Measurements from ENCODE around the gene CRY1. TPM values are rescaled to one million over a fixed set of nuclear protein-coding genes. Genes with fewer than 3 reads are reported as not detected.

Gene CRY1
- total RNA-seq, 1 donor from 2014 or later, result 21.2 TPM

- H3K36me3 Mint-ChIP-seq (ENCODE audit: low read depth), result peaks cover 1% of the 10 kb centered on the region
- H3K4me1 Mint-ChIP-seq (ENCODE audit: low read depth), result no peaks in the 10 kb centered on the region
- TF ChIP-seq CTCF (IDR thresholded peaks at IDR 0.05), result no peak
- H3K9me3 Mint-ChIP-seq (ENCODE audit: low read depth), result peaks cover 4% of the 10 kb centered on the region
- H3K27me3 Mint-ChIP-seq (ENCODE audit: low read depth), result no peaks in the 10 kb centered on the region
- H3K27ac Mint-ChIP-seq (ENCODE audit: unreplicated experiment), result no peak overlapping the region
- H3K4me3 Mint-ChIP-seq (ENCODE audit: unreplicated experiment), result no peak overlapping the region
- DNase-seq (ENCODE audit: low spot score), result no peak
Observed at GRCh38 chr12:107066691-107067090, 26.7 kb downstream of the CRY1 start.

DNA sequence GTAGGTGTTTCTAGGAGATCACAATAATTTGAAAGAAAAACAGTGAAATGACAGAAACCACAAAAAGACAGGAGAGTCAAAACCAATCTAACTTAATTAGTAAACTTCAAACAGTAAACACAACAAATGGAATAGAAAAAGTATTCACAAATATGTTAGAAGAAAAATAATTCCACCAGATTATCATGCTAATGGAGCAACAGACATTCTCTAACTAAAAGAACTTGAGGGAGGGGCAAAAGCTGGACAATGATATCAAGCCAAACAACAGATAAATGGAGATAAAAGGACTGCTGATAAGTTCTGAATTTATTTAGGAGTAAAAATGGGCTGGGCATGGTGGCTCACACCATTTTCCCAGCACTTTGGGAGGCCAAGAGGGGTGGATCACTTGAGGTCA lies 28.7 kb downstream of the CRY1 start:
- Mint-ChIP-seq H3K4me1 (ENCODE audit: low read depth) (no peaks in the 10 kb centered on the region), H3K9me3 (ENCODE audit: low read depth) (peaks cover 4% of the 10 kb centered on the region), H3K27ac (ENCODE audit: unreplicated experiment) (no peak overlapping the region), H3K4me3 (ENCODE audit: unreplicated experiment) (no peak overlapping the region), H3K27me3 (ENCODE audit: low read depth) (no peaks in the 10 kb centered on the region), H3K36me3 (ENCODE audit: low read depth) (peaks cover 1% of the 10 kb centered on the region)
- TF ChIP-seq CTCF (IDR thresholded peaks at IDR 0.05), result no peak
- DNase-seq (ENCODE audit: low spot score), result no peak

DNA sequence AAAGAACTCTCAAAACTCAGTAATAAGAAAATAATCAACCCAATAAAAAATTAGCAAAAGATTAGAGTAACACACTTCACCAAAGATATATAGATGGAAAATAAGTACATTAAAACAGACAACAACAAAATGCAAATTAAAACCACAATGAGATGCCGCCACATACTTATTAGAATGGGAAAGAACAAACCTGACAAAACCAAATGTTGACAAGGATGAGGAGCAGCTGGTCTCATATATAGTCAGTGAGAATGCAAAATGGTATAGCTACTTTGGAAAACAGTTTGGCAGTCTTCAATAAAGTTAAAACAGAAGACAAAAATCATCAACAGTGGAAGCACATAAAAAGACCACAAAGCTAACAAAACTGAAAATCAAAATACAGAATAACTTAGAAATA lies 29.1 kb downstream of the CRY1 start:
- Mint-ChIP-seq H3K27me3 (ENCODE audit: low read depth) (no peaks in the 10 kb centered on the region), H3K9me3 (ENCODE audit: low read depth) (peaks cover 4% of the 10 kb centered on the region), H3K4me3 (ENCODE audit: unreplicated experiment) (no peak overlapping the region), H3K27ac (ENCODE audit: unreplicated experiment) (no peak overlapping the region), H3K36me3 (ENCODE audit: low read depth) (peaks cover 1% of the 10 kb centered on the region), H3K4me1 (ENCODE audit: low read depth) (no peaks in the 10 kb centered on the region)
- TF ChIP-seq CTCF (IDR thresholded peaks at IDR 0.05), result no peak
- no peak for DNase-seq (ENCODE audit: low spot score)

DNA sequence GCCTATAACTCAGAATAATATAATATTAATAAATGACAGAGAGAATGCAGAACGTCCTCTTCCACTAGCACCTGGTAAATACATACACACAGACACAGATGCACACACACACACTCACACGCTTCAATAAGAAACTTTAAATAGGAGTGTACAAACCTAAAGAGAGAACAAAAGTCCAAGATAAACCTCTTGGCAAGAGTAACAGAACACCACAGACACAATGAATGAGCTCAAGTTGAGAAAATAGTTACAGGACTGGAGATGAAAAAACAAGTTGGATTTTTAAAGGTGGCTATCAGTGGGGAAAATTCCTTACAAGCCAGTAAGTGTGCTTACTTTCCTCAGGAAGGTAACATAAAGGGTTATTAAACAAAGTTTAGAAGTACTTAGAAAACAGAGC lies 35.2 kb downstream of the CRY1 start:
- Mint-ChIP-seq H3K4me1 (ENCODE audit: low read depth) (peaks cover 14% of the 10 kb centered on the region), H3K9me3 (ENCODE audit: low read depth) (peaks cover 6% of the 10 kb centered on the region), H3K27ac (ENCODE audit: unreplicated experiment) (no peak overlapping the region), H3K4me3 (ENCODE audit: unreplicated experiment) (no peak overlapping the region), H3K36me3 (ENCODE audit: low read depth) (no peaks in the 10 kb centered on the region), H3K27me3 (ENCODE audit: low read depth) (no peaks in the 10 kb centered on the region)
- TF ChIP-seq CTCF (IDR thresholded peaks at IDR 0.05), result no peak
- no peak for DNase-seq (ENCODE audit: low spot score)

- peaks cover 2% of the 10 kb centered on the region for H3K36me3 Mint-ChIP-seq (ENCODE audit: low read depth)
- peaks cover 14% of the 10 kb centered on the region for H3K4me1 Mint-ChIP-seq (ENCODE audit: low read depth)
- no peak for TF ChIP-seq CTCF (IDR thresholded peaks at IDR 0.05)
- H3K9me3 Mint-ChIP-seq (ENCODE audit: low read depth), result peaks cover 14% of the 10 kb centered on the region
- DNase-seq (ENCODE audit: low spot score), result no peak
- no peak overlapping the region for H3K27ac Mint-ChIP-seq (ENCODE audit: unreplicated experiment)
- no peaks in the 10 kb centered on the region for H3K27me3 Mint-ChIP-seq (ENCODE audit: low read depth)
- no peak overlapping the region for H3K4me3 Mint-ChIP-seq (ENCODE audit: unreplicated experiment)
Observed at GRCh38 chr12:107057071-107057834, 36.1 kb downstream of the CRY1 start.
